ENCODE measurements around the gene YLPM1. TPM values are rescaled to one million over a fixed set of nuclear protein-coding genes. Genes with fewer than 3 reads are reported as not detected.

YLPM1 gene
- total and polyA plus RNA-seq, 11 donors: 15.0 to 48.1 (median 25.5) TPM

- ATAC-seq (no peak), DNase-seq (no peak)
- intact Hi-C loops (cut with DNase I): no loop called here
- Histone ChIP-seq H3K4me3 (no peak overlapping the region), H3K27ac (no peak overlapping the region), H3K27me3 (no peaks in the 10 kb centered on the region), H3K36me3 (peaks cover 3 to 90% (median 74%) of the 10 kb centered on the region in 9 donors), H3K4me1 (no peaks in the 10 kb centered on the region), H3K9me3 (no peaks in the 10 kb centered on the region)
- WGBS, 4 donors: 95 to 97% (median 96%) methylated on average over 5 of the region's 5 CpGs
- no peak for TF ChIP-seq POLR2A (IDR thresholded peaks at IDR 0.05)
- TF ChIP-seq CTCF (IDR thresholded peaks at IDR 0.05): no peak
Measured at GRCh38 chr14:74821267-74821915, 58.3 kb downstream of the YLPM1 start.

- Histone ChIP-seq H3K4me1 (no peaks in the 10 kb centered on the region), H3K27me3 (no peaks in the 10 kb centered on the region), H3K36me3 (peaks cover 0 to 78% (median 51%) of the 10 kb centered on the region in 9 donors), H3K4me3 (no peak overlapping the region), H3K9me3 (no peaks in the 10 kb centered on the region), H3K27ac (no peak overlapping the region)
- intact Hi-C loops (cut with DNase I): no loop called here
- TF ChIP-seq CTCF (IDR thresholded peaks at IDR 0.05) (no peak), POLR2A (IDR thresholded peaks at IDR 0.05) (no peak)
- ATAC-seq (no peak), DNase-seq (no peak)
- WGBS, 4 donors: 78 to 85% (median 80%) methylated on average over 2 of the region's 2 CpGs
Measured at GRCh38 chr14:74824997-74825396, 61.9 kb downstream of the YLPM1 start.

GRCh38 chr14:74826574-74826973 is 63.5 kb downstream of the YLPM1 start:
- Histone ChIP-seq H3K36me3 (peaks cover 0 to 78% (median 51%) of the 10 kb centered on the region in 9 donors), H3K4me3 (no peak overlapping the region), H3K27me3 (no peaks in the 10 kb centered on the region), H3K27ac (no peak overlapping the region), H3K4me1 (no peaks in the 10 kb centered on the region), H3K9me3 (no peaks in the 10 kb centered on the region)
- intact Hi-C loops (cut with DNase I): no loop called here
- TF ChIP-seq CTCF (IDR thresholded peaks at IDR 0.05): no peak
- TF ChIP-seq POLR2A (IDR thresholded peaks at IDR 0.05): no peak
- no peak for ATAC-seq
- DNase-seq: no peak

GRCh38 chr14:74829251-74829650 is 66.1 kb downstream of the YLPM1 start:
- DNase-seq (no peak), ATAC-seq (peak in 1 of 4 donors; percentile 26)
- Histone ChIP-seq H3K9me3 (no peaks in the 10 kb centered on the region), H3K4me3 (no peak overlapping the region), H3K27ac (no peak overlapping the region), H3K4me1 (no peaks in the 10 kb centered on the region), H3K36me3 (peaks cover 0 to 66% (median 55%) of the 10 kb centered on the region in 9 donors), H3K27me3 (no peaks in the 10 kb centered on the region)
- intact Hi-C loops (cut with DNase I): no loop called here
- 57 to 67% (median 61%) methylated on average over 5 of the region's 5 CpGs for WGBS, 4 donors
- TF ChIP-seq CTCF (IDR thresholded peaks at IDR 0.05): no peak
- no peak for TF ChIP-seq POLR2A (IDR thresholded peaks at IDR 0.05)
